Measurements from ENCODE around the gene CCNL2. TPM values are rescaled to one million over a fixed set of nuclear protein-coding genes. Genes with fewer than 3 reads are reported as not detected.
A peak's percentile ranks its signal among the peaks of the same experiment; 100 is the strongest.
"Not testable (repeated sequence)": the region's sequence is repeated elsewhere in the genome, so short reads cannot be mapped to it uniquely, and the experiment has no call there.

Gene CCNL2
- total RNA-seq, 2 experiments from 2014 or later, result 120 to 124 TPM

DNA sequence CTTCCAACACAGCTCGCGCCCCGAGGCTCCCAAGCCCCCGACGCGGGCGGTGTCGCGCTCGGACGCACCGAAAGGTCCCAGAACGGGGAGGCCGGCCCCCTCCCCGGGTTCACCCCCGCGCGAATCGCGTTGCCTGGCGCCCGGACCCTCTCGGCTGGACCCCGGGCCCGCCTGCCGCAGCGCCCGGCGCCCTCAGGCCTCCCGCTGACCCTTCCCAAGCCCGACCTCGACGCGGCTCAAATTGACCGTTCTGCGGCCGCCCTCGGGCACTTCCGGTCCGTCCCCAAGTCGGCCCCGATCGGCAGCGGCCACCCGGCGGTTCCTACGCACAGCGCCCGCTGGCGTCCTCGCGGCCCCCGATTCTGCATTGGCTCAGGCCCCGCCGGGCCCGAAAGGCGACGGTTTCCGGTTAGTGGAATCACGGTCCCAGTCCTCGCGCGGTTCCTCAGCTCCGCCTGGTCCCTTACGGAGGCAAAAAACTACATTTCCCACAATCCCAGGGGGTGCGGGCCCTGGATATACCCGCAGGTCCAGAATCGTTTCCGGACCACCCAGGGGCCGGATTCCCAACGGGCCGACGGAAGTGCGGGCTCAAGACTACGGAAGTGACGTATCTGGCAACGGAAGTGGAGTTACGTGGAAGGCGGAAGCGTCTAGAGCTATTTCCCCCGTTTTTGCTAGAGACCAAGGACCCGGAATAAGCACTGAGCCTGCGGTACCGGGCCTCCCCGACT is 24.0 kb downstream of the CCNL2 start, which contains the start of gene AURKAIP1:
AURKAIP1 (minus strand) TSS at position 279 of the 734 bp plus-strand sequence. CDS start 451 bp downstream, outside the sequence.
- CTCF ChIA-PET, result interaction anchor here (0.6 to 3.5 kb wide), 17 partner anchors 10 to 524 kb away, joined by 3 to 41 read pairs (median 4); partner anchors contain the start of genes CCNL2, DVL1, MRPL20 and MXRA8
- H3K36me3 Mint-ChIP-seq, result peaks cover 7% of the 10 kb centered on the region
- H3K27me3 Mint-ChIP-seq, result no peaks in the 10 kb centered on the region
- ATAC-seq (peak; percentile 87), DNase-seq (peak; percentile 99)
- peaks cover 42% of the 10 kb centered on the region for H3K4me1 Mint-ChIP-seq
- peak within 1 kb of the TSS; percentile 96 for H3K27ac Mint-ChIP-seq
- peak within 1 kb of the TSS; percentile 84 for H3K4me3 Mint-ChIP-seq
- no peaks in the 10 kb centered on the region for H3K9me3 Mint-ChIP-seq (ENCODE audit: low read depth)

DNA sequence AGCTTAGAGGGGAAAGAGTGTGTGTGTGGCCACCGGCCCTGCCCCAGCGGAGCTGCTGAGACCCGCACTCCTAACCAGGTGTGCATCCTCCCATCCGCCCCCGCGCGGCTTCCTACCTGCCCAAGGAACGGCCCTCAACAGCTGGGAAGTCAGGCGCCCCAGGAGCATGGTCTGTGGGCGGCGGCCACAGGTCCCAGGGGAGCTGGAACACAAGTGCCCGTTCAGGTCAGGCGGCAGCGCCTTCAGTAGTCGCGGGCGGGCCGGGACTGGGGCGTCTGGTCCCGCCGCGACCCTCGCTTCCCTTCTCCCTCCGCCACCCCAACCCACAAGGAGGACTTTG is 24.6 kb downstream of the CCNL2 start:
- H3K4me3 Mint-ChIP-seq, result peak overlapping the region; percentile 84
- peaks cover 7% of the 10 kb centered on the region for H3K36me3 Mint-ChIP-seq
- ATAC-seq (no peak), DNase-seq (no peak)
- no peaks in the 10 kb centered on the region for H3K9me3 Mint-ChIP-seq (ENCODE audit: low read depth)
- H3K27me3 Mint-ChIP-seq, result no peaks in the 10 kb centered on the region
- H3K4me1 Mint-ChIP-seq, result peaks cover 42% of the 10 kb centered on the region
- CTCF ChIA-PET, result interaction anchor here (0.9 to 3.5 kb wide), 14 partner anchors 11 to 316 kb away, joined by 3 to 41 read pairs (median 4); partner anchors contain the start of genes CCNL2, DVL1 and MXRA8
- peak overlapping the region; percentile 96 for H3K27ac Mint-ChIP-seq

DNA sequence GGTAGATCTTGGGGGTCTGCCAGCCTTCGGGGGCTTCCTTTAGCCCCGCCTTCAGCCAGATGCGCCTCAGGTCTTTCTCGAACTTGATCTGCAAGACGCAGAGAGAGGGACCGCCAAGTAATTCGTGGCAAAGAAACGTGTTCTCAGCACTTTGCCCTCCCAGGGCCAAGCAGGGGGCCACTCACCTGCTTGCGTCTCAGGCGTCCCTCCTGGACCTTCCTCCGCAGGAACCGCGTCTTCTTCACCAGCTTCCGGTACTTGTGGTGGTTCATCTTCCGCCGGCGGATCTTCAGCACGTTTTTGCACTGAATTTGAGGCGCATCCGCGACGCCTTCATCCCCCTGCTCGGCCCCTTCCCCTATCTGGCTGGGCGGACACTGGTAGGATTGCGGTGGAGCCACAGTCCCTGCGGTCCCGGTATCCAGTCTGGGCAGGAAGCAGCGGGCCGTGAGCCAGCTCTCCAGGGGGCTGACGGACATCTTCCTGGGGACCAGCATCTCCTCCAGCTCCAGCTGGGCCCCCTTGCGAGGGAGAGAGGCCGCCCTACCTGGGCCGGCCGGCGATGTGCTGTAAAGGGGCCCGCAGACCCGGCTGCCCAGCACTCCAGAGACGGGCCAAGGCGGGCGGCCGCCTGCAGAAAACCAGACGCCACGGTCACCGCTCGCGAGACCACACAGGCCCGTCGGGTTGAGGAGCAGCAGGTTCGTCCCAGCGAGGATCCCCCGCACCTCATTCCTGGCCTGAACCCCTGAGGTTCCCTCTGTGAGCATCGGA is 25.1 kb downstream of the CCNL2 start:
- H3K27me3 Mint-ChIP-seq, result no peaks in the 10 kb centered on the region
- H3K9me3 Mint-ChIP-seq (ENCODE audit: low read depth), result no peaks in the 10 kb centered on the region
- ATAC-seq, result no peak
- H3K4me1 Mint-ChIP-seq, result peaks cover 42% of the 10 kb centered on the region
- H3K4me3 Mint-ChIP-seq, result peak overlapping the region; percentile 84
- no peak for DNase-seq
- H3K36me3 Mint-ChIP-seq, result peaks cover 7% of the 10 kb centered on the region
- CTCF ChIA-PET, result interaction anchor here (1.4 to 3.5 kb wide), 8 partner anchors 13 to 305 kb away, joined by 3 to 41 read pairs (median 5); partner anchors contain the start of genes CCNL2, DVL1 and MXRA8
- H3K27ac Mint-ChIP-seq, result peak overlapping the region; percentile 96

DNA sequence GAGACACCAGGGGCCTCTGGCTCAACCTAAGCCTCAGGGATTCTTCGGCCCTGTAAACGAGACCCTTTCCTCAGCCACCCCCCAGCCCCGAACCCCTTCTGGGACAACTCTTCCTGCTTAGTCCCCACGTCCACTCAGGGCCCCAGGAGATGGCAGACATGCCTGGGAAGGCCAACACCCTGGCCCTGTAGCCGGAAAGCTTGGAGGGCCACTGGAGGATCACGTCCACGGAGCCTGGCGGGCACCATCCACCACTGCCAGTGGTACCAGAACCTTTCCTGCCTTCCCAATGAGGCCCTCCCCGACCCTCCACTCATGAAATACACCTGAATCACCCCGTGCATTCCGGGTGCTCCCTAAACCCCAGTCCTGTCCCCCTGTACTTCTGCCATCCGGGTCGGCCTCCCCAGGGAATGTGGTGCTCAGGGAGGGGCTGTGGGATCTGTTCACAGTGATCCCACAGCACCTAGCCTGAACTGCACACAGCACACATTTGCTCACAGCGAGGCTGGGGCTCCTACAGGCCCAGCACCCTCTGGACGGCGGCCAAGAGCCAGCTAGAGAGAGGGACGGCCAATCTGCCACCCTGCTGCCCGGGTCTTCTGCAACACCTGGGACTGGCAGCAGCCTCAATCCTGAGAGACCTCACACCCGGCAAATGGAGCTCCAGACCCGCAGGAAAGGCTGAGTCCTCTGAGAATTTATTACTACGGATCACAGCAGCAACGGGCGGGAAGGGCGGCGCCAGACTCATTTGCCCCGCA is 25.9 kb downstream of the CCNL2 start:
- Mint-ChIP-seq H3K27ac (peak overlapping the region; percentile 67), H3K27me3 (no peaks in the 10 kb centered on the region)

DNA sequence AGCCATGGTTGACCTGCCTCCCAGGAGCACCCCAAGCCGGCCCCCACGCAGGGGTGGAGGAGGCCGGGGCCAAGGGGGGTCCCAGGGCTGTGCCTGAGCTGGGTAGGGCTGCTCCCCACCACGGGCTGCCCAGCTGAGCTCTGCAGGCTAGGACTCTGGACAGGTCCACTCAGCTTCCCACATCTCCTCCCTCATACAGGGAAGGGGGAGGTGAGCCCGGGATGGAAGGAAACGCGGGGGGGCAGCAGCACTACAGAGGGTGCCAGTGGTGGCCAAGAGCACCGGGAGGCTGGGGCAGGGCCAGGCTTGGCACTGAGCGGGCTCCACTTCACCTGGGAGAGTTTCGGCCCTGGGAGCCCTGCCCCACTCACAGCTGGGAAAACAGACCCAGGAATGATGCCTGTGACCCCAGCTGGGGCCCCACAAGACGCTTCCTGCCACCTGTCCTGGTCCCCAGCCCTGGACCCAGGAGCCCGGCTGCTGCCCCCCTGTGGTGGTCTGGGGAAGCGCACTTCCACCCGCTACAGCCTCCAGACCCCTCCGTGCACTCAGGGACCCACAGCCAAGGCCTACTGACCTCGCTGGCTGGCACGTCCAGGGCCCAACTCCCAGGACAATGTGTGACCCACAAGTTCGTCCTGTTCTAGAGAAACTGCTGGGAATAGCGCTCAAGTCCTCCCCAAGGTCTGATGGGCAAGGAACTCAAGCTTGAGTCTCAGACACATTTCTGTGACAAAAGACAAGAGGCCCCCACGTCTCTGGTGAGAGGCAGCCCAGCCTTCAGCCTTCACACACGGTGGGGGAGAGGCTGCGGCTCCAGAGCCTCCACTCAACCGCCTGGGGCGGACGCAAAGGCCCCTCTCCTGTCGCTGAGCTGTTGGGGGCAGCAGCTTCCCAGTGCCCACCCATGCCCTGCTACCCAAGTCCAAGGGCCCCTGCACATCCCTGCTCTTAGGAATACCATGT is 27.1 kb downstream of the CCNL2 start:
- peak overlapping the region; percentile 65 for H3K27ac Mint-ChIP-seq
- peaks cover 7% of the 10 kb centered on the region for H3K36me3 Mint-ChIP-seq
- no peaks in the 10 kb centered on the region for H3K27me3 Mint-ChIP-seq
- peak; percentile 40 for ATAC-seq
- H3K4me3 Mint-ChIP-seq, result peak overlapping the region; percentile 30
- CTCF ChIA-PET, result interaction anchor here (0.6 to 5.8 kb wide), 33 partner anchors 9 to 537 kb away, joined by 3 to 42 read pairs (median 4); partner anchors contain the start of genes CCNL2, DVL1, MIB2 and MXRA8
- peaks cover 42% of the 10 kb centered on the region for H3K4me1 Mint-ChIP-seq
- DNase-seq, result peak; percentile 87
- H3K9me3 Mint-ChIP-seq (ENCODE audit: low read depth), result no peaks in the 10 kb centered on the region

More for the DNA sequence above, 25.9 kb downstream of the CCNL2 start:
- ATAC-seq, result no peak
- Mint-ChIP-seq H3K4me3 (peak overlapping the region; percentile 84), H3K4me1 (peaks cover 42% of the 10 kb centered on the region), H3K9me3 (ENCODE audit: low read depth) (no peaks in the 10 kb centered on the region), H3K36me3 (peaks cover 7% of the 10 kb centered on the region)
- CTCF ChIA-PET, result interaction anchor here (1.0 to 5.8 kb wide), 12 partner anchors 14 to 251 kb away, joined by 3 to 42 read pairs (median 10); partner anchors contain the start of genes CCNL2, DVL1 and MXRA8
- no peak for DNase-seq

DNA sequence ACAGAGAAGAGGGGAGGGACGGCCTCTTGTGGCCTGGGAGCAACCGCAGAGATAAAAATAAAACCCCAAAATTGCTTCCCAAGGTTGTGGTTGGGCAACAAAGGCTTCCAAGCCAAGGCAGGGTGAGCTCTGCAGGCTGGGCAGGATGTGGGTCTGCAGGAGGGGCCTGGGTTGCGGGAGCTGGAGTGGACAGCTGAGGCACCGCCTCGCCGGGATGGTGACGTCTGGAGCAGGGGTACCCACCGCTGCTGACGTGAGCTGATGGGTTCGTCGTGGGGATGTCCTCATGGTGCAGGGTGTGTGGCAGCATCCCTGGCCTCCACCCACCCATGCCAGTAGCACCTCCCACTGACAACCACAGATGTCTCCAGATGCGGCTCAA is 27.8 kb downstream of the CCNL2 start:
- H3K27ac Mint-ChIP-seq, result peak overlapping the region; percentile 50
- H3K4me3 Mint-ChIP-seq, result peak overlapping the region; percentile 7

DNA sequence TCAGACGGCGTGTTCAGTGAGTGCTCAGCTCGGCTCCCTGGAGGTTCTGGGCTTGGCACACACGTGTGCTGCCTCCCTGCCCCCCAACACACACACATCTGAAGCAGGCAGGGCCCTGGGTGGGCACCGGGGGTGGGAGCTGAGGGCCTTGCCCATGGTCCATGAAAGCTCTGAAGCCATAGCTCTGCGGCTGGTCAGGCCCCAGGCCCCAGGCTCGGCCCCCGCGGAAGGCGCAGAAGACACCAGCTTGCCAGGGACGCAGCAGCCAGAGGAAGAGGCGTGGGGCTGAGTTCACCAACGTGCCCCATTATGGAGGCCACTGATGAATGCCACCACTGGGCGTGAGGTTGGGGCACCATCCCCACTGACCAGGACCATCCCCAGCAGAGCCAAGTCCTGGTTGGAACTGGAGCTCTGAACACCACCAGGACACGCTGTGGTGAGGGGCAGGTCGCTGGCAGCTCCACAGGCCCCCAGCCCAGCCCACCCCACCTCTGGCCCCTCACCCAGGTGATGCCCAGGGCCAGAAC is 28.3 kb downstream of the CCNL2 start:
- no peak overlapping the region for H3K4me3 Mint-ChIP-seq
- DNase-seq (no peak), ATAC-seq (no peak)
- no peaks in the 10 kb centered on the region for H3K27me3 Mint-ChIP-seq
- H3K4me1 Mint-ChIP-seq, result peaks cover 34% of the 10 kb centered on the region
- H3K27ac Mint-ChIP-seq, result no peak overlapping the region
- H3K36me3 Mint-ChIP-seq, result peaks cover 7% of the 10 kb centered on the region
- CTCF ChIA-PET, result interaction anchor here (0.5 to 5.8 kb wide), 16 partner anchors 11 to 352 kb away, joined by 3 to 42 read pairs (median 6); partner anchors contain the start of genes CCNL2 and MXRA8
- H3K9me3 Mint-ChIP-seq (ENCODE audit: low read depth), result no peaks in the 10 kb centered on the region

More for the DNA sequence above, 27.8 kb downstream of the CCNL2 start:
- Mint-ChIP-seq H3K36me3 (peaks cover 7% of the 10 kb centered on the region), H3K9me3 (ENCODE audit: low read depth) (no peaks in the 10 kb centered on the region), H3K27me3 (no peaks in the 10 kb centered on the region), H3K4me1 (peaks cover 38% of the 10 kb centered on the region)
- DNase-seq, result peak; percentile 87
- peak; percentile 24 for ATAC-seq
- CTCF ChIA-PET, result interaction anchor here (0.5 to 5.8 kb wide), 27 partner anchors 8 to 537 kb away, joined by 3 to 42 read pairs (median 3); partner anchors contain the start of genes CCNL2, MIB2 and MXRA8

DNA sequence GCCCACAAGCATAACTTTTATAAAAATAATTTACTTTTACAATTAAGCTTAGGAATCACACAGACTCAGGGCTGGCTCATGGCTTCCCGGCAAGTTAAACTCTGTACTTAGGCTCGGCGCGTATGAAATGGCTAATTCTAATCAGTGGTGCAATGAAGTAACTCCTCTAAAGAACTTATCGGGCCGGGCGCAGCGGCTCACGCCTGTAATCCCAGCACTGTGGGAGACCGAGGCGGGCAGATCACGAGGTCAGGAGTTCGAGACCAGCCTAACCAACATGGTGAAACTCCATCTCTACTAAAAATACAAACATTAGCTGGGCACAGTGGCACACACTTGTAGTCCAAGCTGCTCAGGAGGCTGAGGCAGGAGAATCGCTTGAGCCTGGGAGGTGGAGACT is 29.0 kb downstream of the CCNL2 start:
- DNase-seq; ATAC-seq; H3K27me3 Mint-ChIP-seq; H3K4me3 Mint-ChIP-seq; H3K36me3 Mint-ChIP-seq; H3K9me3 Mint-ChIP-seq (ENCODE audit: low read depth); H3K27ac Mint-ChIP-seq: not testable (repeated sequence)
- CTCF ChIA-PET, result interaction anchor here (1.3 to 5.8 kb wide), 3 partner anchors 17 to 306 kb away, joined by 3 to 42 read pairs (median 5); no protein-coding TSS in a partner anchor
- H3K4me1 Mint-ChIP-seq, result peaks cover 31% of the 10 kb centered on the region

DNA sequence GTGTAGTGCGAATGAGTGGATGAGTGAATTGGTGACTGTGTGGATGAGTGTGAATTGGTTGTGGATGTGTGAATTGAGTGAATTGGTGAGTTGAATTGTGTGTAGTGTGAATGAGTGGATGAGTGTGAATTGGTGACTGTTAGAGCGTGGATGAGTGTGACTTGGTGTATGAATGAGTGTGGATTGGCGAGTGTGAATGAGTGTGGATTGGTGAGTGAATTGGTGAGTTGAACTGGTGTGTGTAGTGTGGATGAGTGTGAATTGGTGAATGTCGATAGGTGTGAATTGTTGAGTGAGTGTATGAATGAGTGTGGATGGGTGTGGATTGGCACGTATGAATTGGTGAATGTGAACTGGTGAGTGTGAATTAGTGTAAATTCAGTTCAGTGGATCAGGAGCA is 31.8 kb downstream of the CCNL2 start:
- Mint-ChIP-seq H3K4me3 (no peak overlapping the region), H3K9me3 (ENCODE audit: low read depth) (no peaks in the 10 kb centered on the region), H3K36me3 (no peaks in the 10 kb centered on the region), H3K4me1 (peaks cover 16% of the 10 kb centered on the region), H3K27me3 (no peaks in the 10 kb centered on the region), H3K27ac (no peak overlapping the region)
- ATAC-seq (no peak), DNase-seq (no peak)
- CTCF ChIA-PET, result interaction anchor here (5.8 kb wide), 1 partner anchor 14 kb away, joined by 42 read pairs; no protein-coding TSS in a partner anchor

DNA sequence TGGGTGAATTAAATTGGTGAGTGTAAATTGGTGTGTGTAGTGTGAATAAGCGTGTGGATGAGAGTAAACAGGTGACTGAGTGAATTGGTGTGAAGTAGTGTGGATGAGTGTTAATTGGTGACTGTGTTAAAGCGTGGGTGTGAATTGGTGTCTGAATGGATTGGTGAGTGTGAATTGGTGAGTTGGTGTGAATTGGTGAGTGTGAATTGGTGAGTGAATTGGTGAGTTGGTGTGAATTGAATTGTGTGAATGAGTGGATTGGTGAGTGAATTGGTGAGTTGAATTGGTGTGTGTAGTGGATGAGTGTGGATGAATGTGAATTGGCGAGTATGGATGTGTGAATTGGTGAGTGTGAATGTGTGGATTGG is 32.5 kb downstream of the CCNL2 start:
- no peak overlapping the region for H3K4me3 Mint-ChIP-seq
- no peaks in the 10 kb centered on the region for H3K9me3 Mint-ChIP-seq (ENCODE audit: low read depth)
- no peaks in the 10 kb centered on the region for H3K36me3 Mint-ChIP-seq
- peaks cover 10% of the 10 kb centered on the region for H3K4me1 Mint-ChIP-seq
- CTCF ChIA-PET, result no interaction called here
- ATAC-seq, result no peak
- H3K27me3 Mint-ChIP-seq, result no peaks in the 10 kb centered on the region
- H3K27ac Mint-ChIP-seq, result no peak overlapping the region
- DNase-seq, result no peak

DNA sequence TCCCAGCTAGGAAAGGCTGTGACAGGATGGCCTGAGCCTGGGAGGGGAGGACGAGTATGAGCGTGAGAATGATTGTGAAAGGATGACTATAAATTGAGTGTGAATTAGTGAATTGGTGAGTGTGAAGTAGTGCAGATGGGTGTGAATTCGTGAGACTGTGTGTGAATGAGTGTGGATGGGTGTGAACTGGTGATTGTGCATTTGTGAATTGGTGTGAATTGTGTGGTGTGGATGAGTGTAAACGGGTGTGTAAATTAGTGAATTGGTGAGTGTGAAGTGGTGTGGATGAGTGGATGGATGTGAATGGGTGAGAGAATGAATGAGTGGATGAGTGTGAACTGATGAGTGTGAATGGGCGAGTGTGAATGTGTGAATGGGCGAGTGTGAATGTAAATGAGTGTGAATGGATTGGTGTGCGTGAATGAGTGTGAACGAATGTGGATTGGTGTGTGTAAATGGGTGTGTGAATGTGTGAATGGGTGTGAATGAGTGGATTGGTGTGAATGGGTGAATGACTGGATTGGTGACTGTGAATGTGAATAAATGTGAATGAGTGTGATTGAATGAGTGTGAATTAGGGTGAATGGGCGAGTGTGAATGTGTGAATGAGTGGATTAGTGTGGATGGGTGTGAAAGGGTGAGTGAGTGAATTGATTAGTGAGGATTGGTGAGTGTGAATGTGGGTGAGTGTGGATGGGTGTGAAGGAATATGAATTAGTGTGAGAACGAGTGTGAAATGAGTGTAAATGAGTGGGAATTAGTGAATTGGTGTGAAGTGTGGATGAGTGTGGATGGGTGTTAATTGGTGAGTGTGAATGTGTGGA is 33.0 kb downstream of the CCNL2 start:
- no peak overlapping the region for H3K4me3 Mint-ChIP-seq
- H3K9me3 Mint-ChIP-seq (ENCODE audit: low read depth), result no peaks in the 10 kb centered on the region
- no peaks in the 10 kb centered on the region for H3K36me3 Mint-ChIP-seq
- no peaks in the 10 kb centered on the region for H3K27me3 Mint-ChIP-seq
- H3K4me1 Mint-ChIP-seq, result peaks cover 4% of the 10 kb centered on the region
- H3K27ac Mint-ChIP-seq, result no peak overlapping the region
- CTCF ChIA-PET, result no interaction called here
- ATAC-seq (no peak), DNase-seq (no peak)
